Thyroid gland (tissue), 4 donors: Measurements from ENCODE around the gene KIF1C.

Source experiments
- CTCF ChIP-seq, 6 experiments: fragments of 200-600 bp in 3 of 6; fragments of 450-650 bp in 3 of 6; sonication (generic) in 3 of 6; IDR thresholded peaks; one replicate each; pipeline ENCODE4 v1.5.1; 2016 to 2019; ENCODE audit warnings: antibody characterized with exemption in 6 of 6, mild to moderate bottlenecking in 2 of 6, inconsistent platforms in 1 of 6, moderate library complexity in 1 of 6
- POLR2A ChIP-seq, 2 donors: fragments of 450-650 bp; IDR thresholded peaks; one replicate each; pipeline ENCODE4 v1.6.1; 2017; ENCODE audit warnings: antibody characterized with exemption in 2 of 2, mild to moderate bottlenecking in 2 of 2, moderate library complexity in 1 of 2

GRCh38 chr17:5042157-5043022 lies 44.6 kb downstream of the KIF1C start:
- TF ChIP-seq CTCF (IDR thresholded peaks at IDR 0.05) = no peak
- TF ChIP-seq POLR2A (IDR thresholded peaks at IDR 0.05) = no peak
